OCI-LY3 (cell line): ENCODE results near the gene CCDC178.

Source experiments
- H2AFZ ChIP-seq: fragments of 200-600, 300-600 bp; shearing (Covaris generic); 2 replicates; pipeline ENCODE4 v1.6.0; 2014; ENCODE audit warnings: antibody characterized with exemption, low read depth, low read length
- H3K27ac ChIP-seq: fragments of 200-600, 300-600 bp; sonication (generic); 2 replicates; pipeline ENCODE4 v1.5.1; 2014; ENCODE audit warnings: mild to moderate bottlenecking, low read length, moderate library complexity, mixed read lengths
- H3K27me3 ChIP-seq: fragments of 200-600, 300-600 bp; sonication (generic); 2 replicates; pipeline ENCODE4 v1.6.1; 2014; ENCODE audit warnings: low read depth, low read length, mixed read lengths
- H3K36me3 ChIP-seq: fragments of 200-600, 300-600 bp; sonication (generic); replicated peaks from 2 replicates; pipeline ENCODE3; 2014; ENCODE audit warnings: low read depth, low read length, mixed read lengths
- H3K4me1 ChIP-seq: fragments of 300-600, 200-600 bp; sonication (generic); 2 replicates; pipeline ENCODE4 v1.6.1; 2014; ENCODE audit warnings: low read length, mixed read lengths
- H3K4me2 ChIP-seq: fragments of 200-600, 300-600 bp; sonication (generic); 2 replicates; pipeline ENCODE4 v1.6.1; 2014; ENCODE audit warnings: low read length, mixed read lengths
- H3K4me3 ChIP-seq: fragments of 300-600, 200-600 bp; sonication (generic); 2 replicates; pipeline ENCODE4 v1.5.1; 2014; ENCODE audit warnings: antibody characterized with exemption, mild to moderate bottlenecking, low read length, moderate library complexity
- H3K79me2 ChIP-seq: fragments of 300-600, 200-600 bp; shearing (Covaris generic); 2 replicates; pipeline ENCODE4 v1.6.1; 2014; ENCODE audit warnings: mild to moderate bottlenecking, low read length, mixed read lengths
- H3K9ac ChIP-seq: fragments of 300-600, 200-600 bp; shearing (Covaris generic); 2 replicates; pipeline ENCODE4 v1.6.0; 2014; ENCODE audit warnings: mild to moderate bottlenecking, low read length, moderate library complexity
- H3K9me3 ChIP-seq: fragments of 200-600, 300-600 bp; shearing (Covaris generic); 2 replicates; pipeline ENCODE4 v1.6.1; 2014; ENCODE audit warnings: low read length, mixed read lengths; ENCODE audit not compliant: insufficient read depth
- H4K20me1 ChIP-seq: fragments of 200-600, 300-600 bp; sonication (generic); 2 replicates; pipeline ENCODE4 v1.6.1; 2016; ENCODE audit warnings: low read length, mixed read lengths; ENCODE audit not compliant: insufficient read depth
- CTCF ChIP-seq: fragments of 200-600, 300-600 bp; sonication (generic); IDR thresholded peaks from 2 replicates; pipeline ENCODE4 v1.5.1; 2014; ENCODE audit warnings: antibody characterized with exemption, low read length, low read depth
- EZH2phosphoT487 ChIP-seq: fragments of 200-600 bp; shearing (Covaris generic); IDR thresholded peaks from 2 replicates; pipeline ENCODE4 v1.6.1; 2018; ENCODE audit warnings: antibody characterized with exemption, mixed run types, low read depth

CCDC178 gene

GRCh38 chr18:32934201-32934600 is 506.3 kb downstream of the CCDC178 start:
- H2AFZ ChIP-seq, result no peak overlapping the region
- TF ChIP-seq EZH2phosphoT487 (no peak), CTCF (no peak)
- no peaks in the 10 kb centered on the region for H3K9me3 ChIP-seq
- no peaks in the 10 kb centered on the region for H3K79me2 ChIP-seq
- no peaks in the 10 kb centered on the region for H3K27me3 ChIP-seq
- H3K9ac ChIP-seq, result no peak overlapping the region
- no peak overlapping the region for H3K4me3 ChIP-seq
- peaks cover 6% of the 10 kb centered on the region for H3K4me1 ChIP-seq
- no peaks in the 10 kb centered on the region for H3K36me3 ChIP-seq
- H3K4me2 ChIP-seq, result no peak overlapping the region
- H4K20me1 ChIP-seq, result no peaks in the 10 kb centered on the region
- H3K27ac ChIP-seq, result no peak overlapping the region

- Histone ChIP-seq H3K4me2 (peak overlapping the region; percentile 65), H3K79me2 (no peaks in the 10 kb centered on the region), H3K4me3 (0 out of 2 replicates have a peak overlapping the region, but pooled peaks have one; percentile 33), H3K9ac (no peak overlapping the region), H3K27ac (no peak overlapping the region), H4K20me1 (no peaks in the 10 kb centered on the region), H3K9me3 (no peaks in the 10 kb centered on the region), H3K36me3 (no peaks in the 10 kb centered on the region), H2AFZ (peak overlapping the region; percentile 69; the same call in 1 of the 2 replicates), H3K4me1 (peaks cover 6% of the 10 kb centered on the region), H3K27me3 (no peaks in the 10 kb centered on the region)
- TF ChIP-seq EZH2phosphoT487, result no peak
- peak; percentile 81 for TF ChIP-seq CTCF
Observed at GRCh38 chr18:32930695-32931301, 509.7 kb downstream of the CCDC178 start.

GRCh38 chr18:32929213-32929612 is 511.3 kb downstream of the CCDC178 start:
- Histone ChIP-seq H3K36me3 (no peaks in the 10 kb centered on the region), H3K27ac (no peak overlapping the region), H3K4me1 (peaks cover 6% of the 10 kb centered on the region), H3K9ac (no peak overlapping the region), H3K79me2 (no peaks in the 10 kb centered on the region), H3K9me3 (no peaks in the 10 kb centered on the region), H3K27me3 (no peaks in the 10 kb centered on the region), H3K4me3 (no peak overlapping the region), H4K20me1 (no peaks in the 10 kb centered on the region), H3K4me2 (no peak overlapping the region), H2AFZ (no peak overlapping the region)
- TF ChIP-seq EZH2phosphoT487, result no peak
- TF ChIP-seq CTCF, result no peak

GRCh38 chr18:32922951-32923430 is 517.5 kb downstream of the CCDC178 start:
- Histone ChIP-seq H3K4me1 (peaks cover 54% of the 10 kb centered on the region), H3K9me3 (no peaks in the 10 kb centered on the region), H3K27ac (peak overlapping the region; percentile 36), H3K4me2 (peak overlapping the region; percentile 65), H2AFZ (peak overlapping the region; percentile 12; the same call in 1 of the 2 replicates), H3K36me3 (no peaks in the 10 kb centered on the region), H3K27me3 (no peaks in the 10 kb centered on the region), H4K20me1 (no peaks in the 10 kb centered on the region), H3K79me2 (no peaks in the 10 kb centered on the region), H3K4me3 (peak overlapping the region; percentile 48), H3K9ac (peak overlapping the region; percentile 24)
- TF ChIP-seq CTCF (no peak), EZH2phosphoT487 (no peak)
